K562 (cell line): ENCODE measurements around the gene SDF4. TPM values are rescaled to one million over a fixed set of nuclear protein-coding genes. Genes with fewer than 3 reads are reported as not detected.

ENCODE experiments used
- BDP1 ChIP-seq: IDR thresholded peaks from 3 replicates; pipeline ENCODE4 v1.6.1; 2011; ENCODE audit not compliant: insufficient read length, insufficient read depth
- BMI1 ChIP-seq: fragments of 150-350 bp; IDR thresholded peaks from 2 replicates; pipeline ENCODE4 v1.6.1; 2014; ENCODE audit warnings: low read length
- DIDO1 ChIP-seq: fragments of 450-650 bp; IDR thresholded peaks from 2 replicates; pipeline ENCODE4 v1.6.1; 2016; ENCODE audit warnings: low read depth, missing biosample characterization, missing genetic modification characterization
- KAT8 ChIP-seq: fragments of 450-650 bp; IDR thresholded peaks from 2 replicates; pipeline ENCODE4 v1.6.1; 2016; ENCODE audit warnings: low read depth, mild to moderate bottlenecking
- KDM5B ChIP-seq: fragments of 200-600 bp; sonication (generic); IDR thresholded peaks from 2 replicates; pipeline ENCODE4 v1.6.1; 2012; ENCODE audit warnings: low read depth, mild to moderate bottlenecking, moderate library complexity, low read length, control low read depth, inconsistent platforms; ENCODE audit not compliant: insufficient replicate concordance
- L3MBTL2 ChIP-seq: fragments of 450-650 bp; IDR thresholded peaks from 2 replicates; pipeline ENCODE4 v1.6.1; 2016; ENCODE audit warnings: mild to moderate bottlenecking, moderate library complexity
- RHOXF2B ChIP-seq: fragments of 250-450 bp; sonication (Bioruptor Pico); conservative IDR thresholded peaks from 2 replicates; pipeline ENCODE4 v1.5.1; 2021
- TRIM28 ChIP-seq: fragments of 450-650 bp; IDR thresholded peaks from 2 replicates; pipeline ENCODE4 v1.6.1; 2017
- ZNF165 ChIP-seq: fragments of 250-450 bp; sonication (Bioruptor Pico); IDR thresholded peaks from 2 replicates; pipeline ENCODE4 v1.4.0; 2020; ENCODE audit warnings: borderline replicate concordance
- ZNF274 ChIP-seq: IDR thresholded peaks from 2 replicates; pipeline ENCODE4 v1.6.1; 2011; ENCODE audit warnings: low read depth, mild to moderate bottlenecking, low read length, moderate library complexity, borderline replicate concordance
- ZNF282 ChIP-seq: sonication (generic); formaldehyde crosslinking; IDR thresholded peaks from 2 replicates; pipeline ENCODE4 v1.8.1; 2023; ENCODE audit warnings: missing genetic modification reagents
- polyA plus RNA-seq, 8 experiments: library from polyadenylated mRNA; depleted of rRNA in 4 of 8; stranded (reverse) in 5 of 8; unstranded in 3 of 8; fragments of >200 nt; fragmentation: Nextera tagmentation in 2 of 8; fragmentation: Illumina TruSeq in 1 of 8; extraction: Ambion mirVana in 2 of 8; extraction: Trizol in 1 of 8; gene quantifications; 2 replicates each; pipeline versions ENCODE4 v1.2.1 to v1.2.3, GENCODE V29; 2011 to 2014; ENCODE audit warnings: inconsistent platforms in 1 of 8, missing spikeins in 1 of 8
- total RNA-seq, 7 experiments: library from RNA; depleted of rRNA in 6 of 7; stranded (reverse); fragments of >200 nt in 6 of 7; fragmentation: Illumina TruSeq in 2 of 7; extraction: Trizol in 2 of 7; gene quantifications; 2 replicates each; pipeline versions ENCODE4 v1.2.1 to v1.2.3, GENCODE V29; 2011 to 2021; ENCODE audit warnings: low replicate concordance in 1 of 7
- TF ChIP-seq, protein P1 (sequence below): fragments of 450-650 bp; IDR thresholded peaks from 2 replicates; pipeline ENCODE4 v1.6.1; 2016; ENCODE audit warnings: low read depth
- TF ChIP-seq, protein P2 (sequence below): fragments of 450-650 bp; IDR thresholded peaks from 2 replicates; pipeline ENCODE4 v1.6.1; 2018; ENCODE audit warnings: mild to moderate bottlenecking, low read depth; ENCODE audit not compliant: partially characterized antibody
- TF ChIP-seq, protein P3 (sequence below): fragments of 250-450 bp; sonication (Bioruptor Pico); IDR thresholded peaks from 2 replicates; pipeline ENCODE4 v1.8.0; 2022; ENCODE audit warnings: moderate library complexity, mild to moderate bottlenecking, inconsistent platforms
- TF ChIP-seq, protein P4 (sequence below): fragments of 250-450 bp; sonication (Bioruptor Pico); IDR thresholded peaks from 2 replicates; pipeline ENCODE4 v1.8.0; 2022; ENCODE audit warnings: moderate library complexity, mild to moderate bottlenecking, inconsistent platforms
- TF ChIP-seq, protein P5 (sequence below): fragments of 450-650 bp; IDR thresholded peaks from 2 replicates; pipeline ENCODE4 v1.6.1; 2016; ENCODE audit warnings: missing biosample characterization, missing genetic modification characterization

SDF4 gene
- total and polyA plus RNA-seq, 9 of the 15 experiments (the other 6 are each of a cell fraction or from before 2014, with no cell fraction given): 0.35 to 160 (median 65.2) TPM

DNA sequence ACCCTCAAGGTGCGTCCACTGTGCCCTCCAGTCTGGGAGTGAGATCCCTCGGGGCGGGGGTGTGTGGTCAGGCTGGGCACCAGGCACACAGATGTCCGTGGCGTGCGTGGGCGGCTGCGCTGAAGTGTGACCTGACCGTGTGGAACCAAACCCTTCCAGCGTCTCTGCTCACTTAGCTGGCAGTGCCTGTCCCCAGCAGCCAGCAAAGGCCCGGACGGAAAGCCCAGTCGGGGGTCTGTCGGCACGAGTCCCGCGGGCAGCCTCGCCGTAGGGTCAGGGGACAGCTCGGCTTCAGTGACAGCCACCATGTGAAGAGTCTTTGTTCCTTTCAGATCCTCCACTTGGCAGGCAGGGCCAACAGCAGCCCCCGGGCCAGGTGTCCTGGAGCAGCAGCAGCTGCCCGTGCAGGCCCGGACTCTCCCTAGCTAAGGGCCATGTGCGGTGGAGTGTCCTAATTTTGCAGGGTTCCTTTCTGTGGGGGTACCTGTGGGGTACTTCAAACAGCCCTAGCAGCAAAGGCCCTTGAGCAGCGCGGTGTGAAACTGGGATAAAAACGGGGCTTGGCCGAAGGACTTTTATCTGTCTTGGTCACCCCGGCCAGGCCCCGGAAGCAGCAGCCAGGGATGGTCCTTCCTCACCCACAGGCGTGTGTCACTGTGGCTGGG is 46.6 kb downstream of the SDF4 start (continued):
- TF ChIP-seq BMI1: no peak
- TF ChIP-seq KDM5B: no peak
- TF ChIP-seq ZNF274: no peak
- no peak for TF ChIP-seq DIDO1 (tag)
- TF ChIP-seq L3MBTL2: peak; percentile 93
- TF ChIP-seq KAT8: no peak
- TF ChIP-seq, protein P1, sequence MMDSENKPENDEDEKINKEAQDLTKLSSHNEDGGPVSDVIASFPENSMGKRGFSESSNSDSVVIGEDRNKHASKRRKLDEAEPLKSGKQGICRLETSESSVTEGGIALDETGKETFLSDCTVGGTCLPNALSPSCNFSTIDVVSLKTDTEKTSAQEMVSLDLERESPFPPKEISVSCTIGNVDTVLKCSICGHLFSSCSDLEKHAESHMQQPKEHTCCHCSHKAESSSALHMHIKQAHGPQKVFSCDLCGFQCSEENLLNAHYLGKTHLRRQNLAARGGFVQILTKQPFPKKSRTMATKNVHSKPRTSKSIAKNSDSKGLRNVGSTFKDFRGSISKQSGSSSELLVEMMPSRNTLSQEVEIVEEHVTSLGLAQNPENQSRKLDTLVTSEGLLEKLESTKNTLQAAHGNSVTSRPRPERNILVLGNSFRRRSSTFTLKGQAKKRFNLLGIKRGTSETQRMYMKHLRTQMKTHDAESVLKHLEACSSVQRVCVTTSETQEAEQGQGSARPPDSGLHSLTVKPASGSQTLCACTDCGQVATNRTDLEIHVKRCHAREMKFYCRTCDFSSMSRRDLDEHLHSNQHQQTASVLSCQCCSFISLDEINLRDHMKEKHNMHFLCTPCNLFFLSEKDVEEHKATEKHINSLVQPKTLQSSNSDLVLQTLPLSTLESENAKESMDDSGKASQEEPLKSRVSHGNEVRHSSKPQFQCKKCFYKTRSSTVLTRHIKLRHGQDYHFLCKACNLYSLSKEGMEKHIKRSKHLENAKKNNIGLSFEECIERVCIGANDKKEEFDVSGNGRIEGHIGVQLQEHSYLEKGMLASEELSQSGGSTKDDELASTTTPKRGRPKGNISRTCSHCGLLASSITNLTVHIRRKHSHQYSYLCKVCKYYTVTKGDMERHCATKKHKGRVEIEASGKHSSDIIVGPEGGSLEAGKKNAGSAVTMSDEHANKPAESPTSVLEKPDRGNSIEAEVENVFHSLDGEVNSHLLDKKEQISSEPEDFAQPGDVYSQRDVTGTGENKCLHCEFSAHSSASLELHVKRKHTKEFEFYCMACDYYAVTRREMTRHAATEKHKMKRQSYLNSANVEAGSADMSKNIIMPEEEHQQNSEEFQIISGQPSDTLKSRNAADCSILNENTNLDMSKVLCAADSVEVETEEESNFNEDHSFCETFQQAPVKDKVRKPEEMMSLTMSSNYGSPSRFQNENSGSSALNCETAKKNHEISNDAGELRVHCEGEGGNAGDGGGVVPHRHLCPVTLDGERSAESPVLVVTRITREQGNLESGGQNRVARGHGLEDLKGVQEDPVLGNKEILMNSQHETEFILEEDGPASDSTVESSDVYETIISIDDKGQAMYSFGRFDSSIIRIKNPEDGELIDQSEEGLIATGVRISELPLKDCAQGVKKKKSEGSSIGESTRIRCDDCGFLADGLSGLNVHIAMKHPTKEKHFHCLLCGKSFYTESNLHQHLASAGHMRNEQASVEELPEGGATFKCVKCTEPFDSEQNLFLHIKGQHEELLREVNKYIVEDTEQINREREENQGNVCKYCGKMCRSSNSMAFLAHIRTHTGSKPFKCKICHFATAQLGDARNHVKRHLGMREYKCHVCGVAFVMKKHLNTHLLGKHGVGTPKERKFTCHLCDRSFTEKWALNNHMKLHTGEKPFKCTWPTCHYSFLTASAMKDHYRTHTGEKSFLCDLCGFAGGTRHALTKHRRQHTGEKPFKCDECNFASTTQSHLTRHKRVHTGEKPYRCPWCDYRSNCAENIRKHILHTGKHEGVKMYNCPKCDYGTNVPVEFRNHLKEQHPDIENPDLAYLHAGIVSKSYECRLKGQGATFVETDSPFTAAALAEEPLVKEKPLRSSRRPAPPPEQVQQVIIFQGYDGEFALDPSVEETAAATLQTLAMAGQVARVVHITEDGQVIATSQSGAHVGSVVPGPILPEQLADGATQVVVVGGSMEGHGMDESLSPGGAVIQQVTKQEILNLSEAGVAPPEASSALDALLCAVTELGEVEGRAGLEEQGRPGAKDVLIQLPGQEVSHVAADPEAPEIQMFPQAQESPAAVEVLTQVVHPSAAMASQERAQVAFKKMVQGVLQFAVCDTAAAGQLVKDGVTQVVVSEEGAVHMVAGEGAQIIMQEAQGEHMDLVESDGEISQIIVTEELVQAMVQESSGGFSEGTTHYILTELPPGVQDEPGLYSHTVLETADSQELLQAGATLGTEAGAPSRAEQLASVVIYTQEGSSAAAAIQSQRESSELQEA: no peak
- TF ChIP-seq, protein P2, sequence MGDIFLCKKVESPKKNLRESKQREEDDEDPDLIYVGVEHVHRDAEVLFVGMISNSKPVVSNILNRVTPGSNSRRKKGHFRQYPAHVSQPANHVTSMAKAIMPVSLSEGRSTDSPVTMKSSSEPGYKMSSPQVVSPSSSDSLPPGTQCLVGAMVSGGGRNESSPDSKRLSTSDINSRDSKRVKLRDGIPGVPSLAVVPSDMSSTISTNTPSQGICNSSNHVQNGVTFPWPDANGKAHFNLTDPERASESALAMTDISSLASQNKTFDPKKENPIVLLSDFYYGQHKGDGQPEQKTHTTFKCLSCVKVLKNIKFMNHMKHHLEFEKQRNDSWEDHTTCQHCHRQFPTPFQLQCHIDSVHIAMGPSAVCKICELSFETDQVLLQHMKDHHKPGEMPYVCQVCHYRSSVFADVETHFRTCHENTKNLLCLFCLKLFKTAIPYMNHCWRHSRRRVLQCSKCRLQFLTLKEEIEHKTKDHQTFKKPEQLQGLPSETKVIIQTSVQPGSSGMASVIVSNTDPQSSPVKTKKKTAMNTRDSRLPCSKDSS: no peak
- peak; percentile 46; the same call in 1 of the 2 replicates for TF ChIP-seq TRIM28
- TF ChIP-seq RHOXF2B (CRISPR knock-in tag): no peak
- TF ChIP-seq, protein P3, sequence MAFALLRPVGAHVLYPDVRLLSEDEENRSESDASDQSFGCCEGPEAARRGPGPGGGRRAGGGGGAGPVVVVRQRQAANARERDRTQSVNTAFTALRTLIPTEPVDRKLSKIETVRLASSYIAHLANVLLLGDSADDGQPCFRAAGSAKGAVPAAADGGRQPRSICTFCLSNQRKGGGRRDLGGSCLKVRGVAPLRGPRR (CRISPR knock-in tag): no peak
- no peak for TF ChIP-seq ZNF165 (CRISPR knock-in tag)
- no peak for TF ChIP-seq BDP1
- TF ChIP-seq, protein P4, sequence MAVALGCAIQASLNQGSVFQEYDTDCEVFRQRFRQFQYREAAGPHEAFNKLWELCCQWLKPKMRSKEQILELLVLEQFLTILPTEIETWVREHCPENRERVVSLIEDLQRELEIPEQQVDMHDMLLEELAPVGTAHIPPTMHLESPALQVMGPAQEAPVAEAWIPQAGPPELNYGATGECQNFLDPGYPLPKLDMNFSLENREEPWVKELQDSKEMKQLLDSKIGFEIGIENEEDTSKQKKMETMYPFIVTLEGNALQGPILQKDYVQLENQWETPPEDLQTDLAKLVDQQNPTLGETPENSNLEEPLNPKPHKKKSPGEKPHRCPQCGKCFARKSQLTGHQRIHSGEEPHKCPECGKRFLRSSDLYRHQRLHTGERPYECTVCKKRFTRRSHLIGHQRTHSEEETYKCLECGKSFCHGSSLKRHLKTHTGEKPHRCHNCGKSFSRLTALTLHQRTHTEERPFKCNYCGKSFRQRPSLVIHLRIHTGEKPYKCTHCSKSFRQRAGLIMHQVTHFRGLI (CRISPR knock-in tag): no peak
- no peak for TF ChIP-seq ZNF282 (CRISPR knock-in tag)
- TF ChIP-seq, protein P5, sequence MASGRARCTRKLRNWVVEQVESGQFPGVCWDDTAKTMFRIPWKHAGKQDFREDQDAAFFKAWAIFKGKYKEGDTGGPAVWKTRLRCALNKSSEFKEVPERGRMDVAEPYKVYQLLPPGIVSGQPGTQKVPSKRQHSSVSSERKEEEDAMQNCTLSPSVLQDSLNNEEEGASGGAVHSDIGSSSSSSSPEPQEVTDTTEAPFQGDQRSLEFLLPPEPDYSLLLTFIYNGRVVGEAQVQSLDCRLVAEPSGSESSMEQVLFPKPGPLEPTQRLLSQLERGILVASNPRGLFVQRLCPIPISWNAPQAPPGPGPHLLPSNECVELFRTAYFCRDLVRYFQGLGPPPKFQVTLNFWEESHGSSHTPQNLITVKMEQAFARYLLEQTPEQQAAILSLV: no peak
